GM19455 (cell line): ENCODE data around the gene SH2D6.
A peak's percentile ranks its signal among the peaks of the same experiment; 100 is the strongest.
"Not testable (repeated sequence)": the region's sequence is repeated elsewhere in the genome, so short reads cannot be mapped to it uniquely, and the experiment has no call there.

Source experiments
- ATAC-seq: cut with Tn5 transposase; IDR thresholded peaks from one replicate; pipeline ENCODE4 v1.9.1; 2021; ENCODE audit not compliant: unreplicated experiment

SH2D6 gene

DNA sequence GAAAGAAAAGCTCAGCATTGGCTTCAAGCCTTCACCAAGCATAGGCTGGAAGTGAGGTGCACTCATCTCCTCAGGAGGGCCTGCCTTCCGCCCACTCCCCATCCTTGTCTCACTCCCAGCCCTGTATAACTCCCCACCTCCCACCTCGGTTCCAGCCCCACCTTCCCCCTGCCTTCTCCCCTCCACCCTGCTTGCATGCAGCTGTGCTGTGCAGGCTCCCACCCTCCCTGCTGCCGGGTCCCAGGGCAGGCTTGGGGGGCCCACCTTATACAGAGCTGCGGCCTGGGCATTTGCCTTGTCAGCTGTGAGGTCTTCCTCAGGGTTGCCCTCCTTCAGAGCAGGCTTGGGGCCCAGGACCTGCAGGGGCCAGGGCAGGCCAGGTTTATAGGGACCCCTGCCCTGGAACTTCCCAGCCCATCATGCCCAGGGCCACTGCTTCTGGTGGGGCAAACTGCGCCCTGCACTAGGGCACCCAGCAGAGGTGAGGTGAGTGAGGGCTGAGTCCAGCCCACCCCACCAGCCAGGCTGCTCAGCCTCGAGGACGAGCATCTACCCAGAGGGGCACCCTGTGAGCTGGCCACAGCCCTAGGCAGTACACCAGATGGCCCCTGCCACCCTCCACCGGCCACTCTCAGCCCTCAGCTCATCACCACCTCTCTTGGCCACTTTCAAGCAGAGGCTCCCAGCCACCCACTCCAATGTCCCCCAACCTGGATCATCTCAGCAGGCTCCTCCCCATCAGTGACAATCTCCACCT lies 19.9 kb upstream of the SH2D6 start:
- ATAC-seq = no peak

DNA sequence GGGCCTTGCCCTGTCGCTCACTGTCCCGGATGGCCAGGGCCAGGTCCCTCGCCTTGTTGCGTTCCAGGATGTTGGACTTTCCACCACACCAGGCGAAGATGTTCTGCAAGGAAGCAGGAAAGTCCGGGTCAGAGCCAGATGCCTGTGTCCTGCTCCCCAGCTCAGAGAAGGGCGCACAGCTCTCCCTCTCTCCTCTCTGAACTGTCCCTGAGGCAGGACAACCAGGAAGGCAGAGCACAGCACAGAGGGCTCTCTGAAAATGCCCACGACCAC lies 19.4 kb upstream of the SH2D6 start:
- no peak for ATAC-seq

DNA sequence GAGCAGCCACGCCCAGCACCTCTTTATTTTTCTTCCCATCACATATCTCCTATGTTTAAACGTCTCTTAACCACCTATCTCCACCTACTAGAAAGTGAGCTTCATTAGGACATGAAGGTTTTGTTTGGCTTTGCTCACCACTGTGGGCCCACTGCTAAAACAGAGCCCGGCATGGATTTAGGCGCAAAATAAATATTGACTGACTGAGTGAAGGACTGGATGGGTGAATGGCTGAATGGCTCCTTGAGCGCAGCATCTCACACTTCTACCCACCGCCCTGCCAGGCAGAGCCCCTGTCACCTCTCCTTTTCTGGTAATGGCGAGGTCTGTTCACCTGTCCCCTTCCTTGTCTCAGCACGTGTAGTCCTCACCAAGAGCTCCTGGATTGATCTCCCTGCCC lies 18.5 kb upstream of the SH2D6 start:
- ATAC-seq = no peak

DNA sequence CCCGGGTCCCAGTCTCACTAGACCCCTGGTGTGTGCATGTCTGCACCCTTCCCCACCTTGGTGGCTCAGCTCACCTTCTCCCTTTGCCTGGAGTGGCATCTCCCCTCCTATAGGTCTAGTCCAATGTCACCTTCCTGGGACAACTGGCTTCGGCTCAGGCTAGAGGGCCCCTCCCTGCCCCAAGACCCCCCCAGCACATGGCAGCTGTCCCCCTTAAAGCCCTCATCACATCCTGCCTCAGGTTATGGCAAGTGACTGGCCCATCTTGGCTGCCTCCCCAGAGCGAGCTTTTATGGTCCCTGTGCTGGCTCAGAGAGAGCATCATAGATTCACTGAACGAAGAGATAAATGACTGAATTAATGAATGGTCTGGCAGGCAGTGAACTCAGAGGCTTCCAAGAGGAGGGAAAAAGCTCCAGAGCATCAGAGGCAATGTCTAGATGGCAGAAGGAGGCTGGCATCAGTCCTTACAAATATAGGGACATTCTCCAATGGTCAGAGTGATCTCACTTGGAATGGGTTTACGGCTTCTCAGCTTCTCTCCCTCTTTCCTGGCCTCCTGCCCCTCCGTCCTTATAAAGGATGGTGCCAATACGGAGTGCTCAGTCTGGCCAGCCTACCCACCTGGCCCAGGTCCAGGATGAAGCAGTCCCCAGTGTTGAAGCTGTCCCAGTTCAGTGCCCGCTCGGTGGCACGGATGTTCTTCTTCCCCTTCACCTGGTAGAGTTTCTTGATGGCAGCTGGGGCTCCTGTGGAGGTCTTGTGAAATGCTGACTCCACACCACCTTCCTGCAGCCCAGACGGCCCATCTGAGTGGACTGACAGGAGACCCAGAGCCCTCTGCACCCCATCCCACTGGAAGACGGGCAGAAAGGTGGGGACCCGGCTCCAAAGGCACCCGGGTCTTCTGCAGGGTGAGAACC lies 17.7 kb upstream of the SH2D6 start:
- no peak for ATAC-seq

DNA sequence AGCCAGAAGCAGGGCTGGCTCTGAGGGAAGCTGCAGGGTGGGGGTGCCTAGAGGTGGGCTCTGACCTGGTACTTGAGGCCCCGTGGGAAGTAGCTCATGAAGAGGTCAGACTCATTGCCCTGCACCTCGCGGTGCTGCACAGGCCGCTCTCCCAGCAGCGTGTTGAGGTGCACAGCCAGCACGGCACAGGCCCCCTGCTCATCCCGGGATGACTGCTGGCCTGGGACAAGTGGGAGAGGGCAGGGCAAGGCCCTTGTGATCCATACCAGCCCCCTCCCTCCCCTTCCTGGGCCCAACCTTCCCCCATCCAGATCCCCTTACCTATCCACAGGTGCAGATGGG lies 17.1 kb upstream of the SH2D6 start:
- no peak for ATAC-seq

DNA sequence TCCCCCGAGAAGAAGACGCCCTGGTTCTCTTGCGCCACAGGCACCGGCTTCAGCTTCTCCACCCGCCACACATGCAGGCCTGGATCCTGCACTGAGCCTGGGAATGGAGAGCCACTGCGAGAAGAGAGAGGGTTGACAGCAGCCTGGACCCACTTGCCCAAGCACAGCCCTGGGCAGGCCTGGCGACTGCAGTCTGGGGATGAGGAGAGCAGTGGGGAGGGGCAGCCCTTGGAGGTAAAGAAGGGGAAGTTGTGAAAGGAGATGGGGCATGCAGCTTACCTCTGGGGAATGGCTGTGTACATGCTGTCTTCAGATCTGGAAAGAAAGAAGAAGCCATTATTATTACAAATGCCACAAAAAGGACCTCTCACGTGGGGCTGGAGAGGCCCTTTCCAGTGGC lies 16.7 kb upstream of the SH2D6 start:
- ATAC-seq = no peak

DNA sequence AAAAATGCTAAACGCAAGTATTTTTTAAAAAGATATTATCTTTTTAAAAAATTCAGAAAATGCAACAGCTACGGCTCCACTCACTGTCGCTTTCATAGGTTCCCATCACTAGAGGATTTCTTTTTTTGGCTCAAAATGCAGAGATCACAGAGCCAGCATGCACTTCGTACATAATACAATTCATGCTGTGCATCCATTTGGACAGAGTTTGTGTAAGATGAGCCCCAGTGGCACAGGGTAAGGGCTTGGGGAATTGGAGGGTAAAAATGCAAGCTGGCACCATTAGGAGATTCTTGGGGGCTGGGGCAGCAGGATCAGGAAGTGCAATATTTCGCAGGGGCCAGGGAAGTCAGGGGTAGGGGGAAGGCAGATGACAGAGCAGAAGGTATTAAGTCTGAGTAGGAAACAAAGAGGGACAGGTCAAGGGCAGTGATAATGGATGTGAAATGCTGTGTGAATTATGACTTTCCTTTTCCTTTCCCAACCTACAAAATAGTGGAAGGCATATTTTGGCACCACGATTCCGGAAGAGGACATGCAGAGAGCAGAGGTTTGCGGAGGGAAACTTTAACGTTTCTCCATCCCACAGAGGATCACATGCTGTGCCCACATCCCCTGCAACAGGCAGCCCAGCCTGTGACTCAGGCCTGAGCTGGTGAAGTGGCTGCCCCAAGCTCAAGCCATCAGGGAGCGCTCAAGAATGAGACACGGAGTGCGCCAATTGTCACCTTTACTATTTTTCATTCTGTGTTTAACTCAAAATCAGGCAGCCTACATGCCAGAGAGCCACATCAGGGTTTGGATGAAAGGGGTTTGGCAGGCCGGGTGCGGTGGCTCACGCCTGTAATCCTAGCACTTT lies 13.1 kb upstream of the SH2D6 start:
- ATAC-seq = no peak

DNA sequence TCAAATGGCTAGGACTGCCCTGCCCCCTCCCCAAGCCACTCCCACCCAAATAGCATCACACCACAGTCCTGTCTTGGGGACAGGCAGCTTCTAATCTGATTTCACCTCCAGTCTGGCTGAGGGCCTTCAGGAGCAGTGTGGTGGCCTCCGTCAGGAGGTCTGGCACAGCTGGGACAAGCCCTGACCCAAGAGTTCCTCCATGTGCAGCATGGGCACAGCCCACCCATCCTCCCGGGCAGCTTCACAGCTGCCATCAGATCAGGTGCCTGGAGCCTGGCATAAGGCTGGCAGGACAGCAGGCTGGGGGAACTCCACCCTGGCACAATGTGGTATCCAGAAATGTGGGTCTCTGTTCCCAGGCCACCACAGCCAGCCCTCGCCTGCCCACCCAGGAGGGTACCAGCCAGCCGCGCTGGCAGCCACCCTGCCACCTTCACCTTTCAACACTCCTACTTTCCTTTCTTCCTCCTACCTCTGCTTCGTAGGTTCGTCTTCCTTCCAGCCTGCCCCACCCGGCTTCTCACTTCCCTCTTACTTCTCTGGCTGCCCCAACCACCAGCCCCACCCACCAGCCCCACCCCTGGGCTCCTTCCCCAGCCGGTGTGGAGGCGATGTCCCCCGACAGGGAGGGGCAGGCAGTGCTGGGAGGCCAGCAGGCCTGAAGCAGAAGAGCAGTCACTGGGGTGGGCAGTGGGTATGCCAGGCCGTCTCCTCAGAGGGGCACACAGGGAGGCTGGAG lies 8.5 kb upstream of the SH2D6 start, which contains the start of gene CAPG:
Gene CAPG, minus strand, starts transcription at position 522 of the 739 bp plus-strand sequence. CDS start 8,221 bp downstream, outside the sequence.
- peak; percentile 60 for ATAC-seq

DNA sequence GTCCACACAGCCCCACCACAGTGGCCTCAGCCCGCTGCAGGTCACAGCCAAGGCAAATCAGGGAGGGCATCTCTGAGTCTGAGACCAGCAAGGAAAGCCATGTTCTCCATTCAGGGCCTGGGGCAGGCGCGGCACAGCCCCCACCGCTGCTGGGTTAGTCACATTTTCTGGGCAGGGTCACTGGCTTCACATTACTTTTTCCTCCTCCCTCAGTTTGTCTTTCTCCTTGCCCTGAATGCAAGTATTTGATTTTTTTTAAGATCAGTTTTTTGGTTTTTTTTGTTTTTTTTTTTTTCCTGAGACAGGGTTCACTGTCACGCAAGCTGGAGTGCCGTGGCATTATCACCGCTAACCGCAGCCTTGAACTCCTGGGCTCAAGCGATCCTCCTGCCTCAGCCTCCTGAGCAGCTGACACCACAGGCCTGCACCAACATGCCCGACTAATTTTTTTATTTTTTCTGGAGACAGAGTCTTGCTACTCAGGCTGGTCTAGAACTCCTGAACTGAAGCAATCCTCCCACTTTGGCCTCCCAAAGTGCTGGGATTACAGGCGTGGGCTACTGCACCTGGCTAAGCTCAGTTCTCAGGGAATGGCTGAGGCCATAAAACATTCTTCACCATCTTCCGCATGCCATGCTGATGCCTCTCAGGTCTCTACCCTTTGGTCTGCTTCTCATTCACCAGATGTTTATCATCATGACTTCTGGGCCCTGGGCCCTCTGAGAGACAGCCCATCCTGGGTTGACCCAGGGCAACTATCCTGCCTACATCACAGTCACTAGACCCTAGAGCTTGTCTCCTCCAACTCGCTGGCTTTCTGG lies 7.7 kb upstream of the SH2D6 start:
- ATAC-seq = no peak

DNA sequence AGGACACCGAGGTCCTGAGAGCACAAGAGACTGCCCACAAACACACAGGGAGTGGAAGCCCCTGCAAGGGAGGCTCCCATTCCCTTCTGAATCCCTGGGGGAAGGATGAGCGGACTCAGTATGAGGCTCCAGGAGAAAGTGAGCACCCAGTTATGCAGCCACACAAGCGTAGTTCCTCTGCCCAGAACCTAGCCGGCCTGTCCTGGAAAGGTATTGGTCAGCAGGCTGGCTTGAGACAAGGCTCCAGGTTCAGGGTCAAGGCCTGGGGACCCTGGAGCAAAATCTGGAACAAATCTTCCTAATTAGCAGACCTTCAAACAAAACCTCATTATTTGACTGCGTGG lies 7.1 kb upstream of the SH2D6 start:
- no peak for ATAC-seq

DNA sequence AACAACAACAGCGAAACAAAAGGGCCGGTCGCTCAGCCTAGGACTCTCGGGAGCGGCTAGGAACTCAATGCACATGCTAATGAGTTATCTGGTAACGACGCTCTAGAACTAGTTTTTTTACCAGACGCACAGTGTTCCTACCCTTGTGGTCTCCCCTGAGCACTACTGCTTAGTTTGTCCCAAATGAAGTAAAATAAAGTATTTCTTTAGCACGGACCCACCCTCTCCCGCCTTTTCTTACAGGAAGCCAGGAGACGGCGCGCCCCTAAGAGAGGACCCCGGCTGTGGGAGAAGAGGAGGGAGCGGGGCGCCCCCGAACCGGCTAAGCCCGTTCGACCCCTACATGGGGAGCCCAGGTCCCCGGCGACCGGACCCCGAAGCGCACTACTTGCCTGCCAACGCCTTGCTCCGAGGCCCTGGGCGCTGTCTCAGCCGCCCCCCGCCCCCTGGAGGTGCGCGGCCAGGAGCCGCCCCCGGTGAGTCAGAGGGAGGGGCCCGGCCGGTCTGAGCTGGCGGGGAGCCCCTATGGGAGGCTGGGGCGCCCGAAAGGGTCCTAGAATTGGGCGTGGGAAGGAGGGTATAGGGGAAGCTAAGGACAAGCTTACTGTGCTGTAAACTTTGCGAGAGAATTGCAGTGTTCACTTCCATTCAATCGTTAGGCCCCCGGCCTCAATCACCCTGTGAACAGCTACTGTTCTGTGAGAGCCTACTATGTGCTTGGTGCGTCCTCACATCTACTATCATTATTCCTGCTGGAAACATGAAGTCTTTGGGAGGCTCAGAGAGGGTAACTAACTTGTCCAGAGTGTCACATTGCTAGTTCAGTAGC lies 4.7 kb upstream of the SH2D6 start:
- no peak for ATAC-seq

DNA sequence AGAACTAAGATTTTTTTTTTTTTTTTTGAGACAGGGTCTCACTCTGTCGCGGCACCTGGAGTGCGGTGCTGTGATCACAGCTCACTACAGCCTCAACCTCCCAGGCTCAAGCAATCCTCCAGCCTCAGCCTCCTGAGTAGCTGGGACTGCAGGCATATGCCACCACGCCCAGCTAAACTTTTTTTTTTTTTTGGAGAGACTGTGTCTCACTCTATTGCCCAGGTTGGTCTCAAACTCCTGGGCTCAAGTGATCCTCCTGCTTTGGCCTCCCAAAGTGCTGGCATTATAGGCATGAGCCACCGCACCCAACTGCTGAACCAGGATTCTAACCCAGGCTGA lies 4.1 kb upstream of the SH2D6 start:
- not testable (repeated sequence) for ATAC-seq

DNA sequence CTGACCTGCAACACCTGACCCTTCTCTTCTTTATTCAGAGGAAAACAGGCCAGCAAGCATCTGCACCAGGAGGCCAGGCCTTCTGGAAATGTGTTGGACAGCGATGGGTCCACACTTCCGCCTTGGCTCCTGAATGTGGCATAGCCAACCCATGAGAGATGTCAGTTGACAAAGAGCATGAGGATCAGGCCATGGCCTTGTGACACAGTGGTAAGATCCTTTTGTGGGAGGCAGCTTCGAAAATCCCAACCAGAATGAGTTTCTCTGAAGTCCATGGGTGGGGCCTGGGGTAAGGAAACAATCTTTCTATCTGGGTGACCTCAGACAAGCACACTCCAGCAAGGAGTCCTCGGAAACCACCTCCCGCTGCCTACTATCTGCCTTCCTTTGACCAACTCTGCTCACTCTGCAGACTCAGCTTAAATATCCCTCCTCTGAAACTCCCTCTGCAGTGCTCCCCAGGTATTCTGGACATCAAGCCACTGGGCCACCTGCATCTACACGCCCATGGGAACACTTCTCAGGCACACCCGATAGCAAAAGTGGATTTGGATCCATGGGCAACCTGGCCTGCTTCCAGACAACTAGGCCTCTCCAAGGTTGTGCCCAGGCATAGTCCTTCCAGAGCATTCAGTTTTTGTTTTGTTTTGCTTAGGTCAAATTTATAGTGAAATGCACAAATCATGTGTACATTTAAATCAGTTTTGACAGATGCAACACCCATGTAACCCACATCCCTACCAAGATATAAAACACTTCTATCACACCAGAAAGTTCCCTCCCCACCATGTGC lies 3.6 kb upstream of the SH2D6 start:
- ATAC-seq = no peak

DNA sequence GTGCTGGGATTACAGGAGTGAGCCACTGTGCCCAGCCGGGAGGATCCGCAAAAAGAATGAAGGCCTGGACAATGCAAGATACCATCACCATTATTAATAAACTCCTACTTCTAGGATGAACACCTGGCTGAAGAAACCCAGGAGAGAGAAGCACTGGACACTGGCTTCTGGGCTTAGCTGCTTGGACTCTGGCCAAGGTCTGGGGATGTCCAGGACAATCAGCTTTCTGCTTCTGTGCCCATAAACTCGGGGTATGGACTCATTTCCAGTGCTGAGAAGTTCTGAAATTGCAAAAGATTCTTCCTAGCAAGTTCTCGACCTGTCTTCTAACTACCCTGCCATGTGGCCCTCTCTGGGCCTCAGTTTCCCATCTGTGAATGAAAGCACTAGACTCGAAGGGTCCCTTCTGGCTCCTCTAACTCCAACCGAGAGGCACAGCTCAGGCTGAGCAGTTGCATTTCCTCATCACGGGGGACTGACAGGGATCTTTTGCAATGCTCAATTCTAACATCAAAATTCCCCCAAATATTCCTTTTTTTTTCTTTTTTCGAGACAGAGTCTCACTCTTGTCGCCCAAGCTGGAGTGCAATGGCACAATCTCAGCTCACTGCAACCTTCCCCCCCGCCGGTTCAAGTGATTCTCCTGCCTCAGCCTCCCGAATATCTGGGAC lies 2.4 kb upstream of the SH2D6 start:
- ATAC-seq = no peak

DNA sequence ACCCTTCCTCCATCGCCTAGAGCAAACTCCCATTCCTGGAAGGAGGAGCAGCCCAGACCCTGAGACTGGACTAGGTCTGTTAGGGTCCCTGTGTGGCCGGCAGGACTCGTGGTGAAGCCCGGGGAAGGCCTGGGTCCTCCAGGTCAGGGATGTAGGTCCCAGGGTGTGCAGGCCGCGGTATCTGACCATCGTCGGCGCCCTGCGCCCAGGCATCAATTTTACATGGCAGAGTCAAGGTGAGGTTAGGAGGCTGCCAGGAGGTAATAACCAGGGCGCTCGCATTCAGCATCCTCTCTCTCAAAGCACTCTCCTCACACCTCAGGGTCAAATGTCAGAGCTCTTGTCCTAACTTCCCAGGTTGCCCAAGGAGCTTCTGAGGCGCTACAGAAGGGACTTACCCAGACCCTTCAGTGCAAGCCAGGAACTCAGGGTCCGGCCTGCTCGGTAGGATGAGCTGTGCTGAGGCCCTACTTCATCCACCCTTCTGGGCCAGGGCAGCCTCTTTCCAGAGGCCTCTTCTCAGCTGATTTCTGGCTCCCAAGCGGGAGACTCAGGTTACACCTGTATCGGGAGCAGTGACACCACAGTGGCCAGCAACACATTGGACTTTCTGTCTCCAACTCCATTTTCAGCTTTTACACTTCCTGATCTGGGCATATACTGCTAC lies 628 bp downstream of the SH2D6 start:
- no peak for ATAC-seq

DNA sequence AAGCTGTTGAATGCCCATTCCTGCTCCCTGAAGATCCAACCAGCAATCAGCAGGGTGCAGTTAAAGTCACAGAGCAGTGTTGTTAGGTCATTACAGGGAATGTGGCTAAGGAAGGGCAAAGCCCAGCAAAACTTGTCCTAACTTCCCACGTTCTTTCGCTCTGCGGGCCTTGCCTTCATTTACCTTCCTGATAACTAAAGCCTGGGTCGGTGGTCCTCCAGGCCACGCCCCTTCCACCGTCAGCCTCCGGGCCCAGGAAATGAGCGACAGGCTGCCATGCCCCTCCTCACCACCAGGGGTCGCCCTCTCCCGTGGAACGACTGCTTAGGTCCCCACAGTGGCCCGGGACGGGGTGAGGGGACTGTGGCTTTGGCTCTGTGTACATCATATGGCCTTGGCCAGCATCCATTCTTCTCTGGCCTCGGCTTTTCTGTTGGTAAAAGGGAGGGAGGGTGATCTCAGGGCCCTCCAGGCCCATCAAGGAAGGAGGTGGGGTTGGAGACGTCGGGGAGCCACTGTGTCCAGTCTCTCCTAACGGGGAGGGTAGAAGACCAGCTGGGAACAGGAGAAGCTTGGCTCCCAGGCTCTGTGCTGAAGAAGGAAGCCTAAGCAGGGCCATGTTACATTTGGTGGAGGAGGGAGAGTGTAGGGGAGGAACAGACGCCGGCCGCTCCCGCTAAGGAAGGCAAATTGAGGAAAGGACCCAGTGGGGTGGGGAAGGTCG lies 2.2 kb downstream of the SH2D6 start:
- ATAC-seq = peak; percentile 71
